Measurements from ENCODE around the gene BRMS1L.

DNA sequence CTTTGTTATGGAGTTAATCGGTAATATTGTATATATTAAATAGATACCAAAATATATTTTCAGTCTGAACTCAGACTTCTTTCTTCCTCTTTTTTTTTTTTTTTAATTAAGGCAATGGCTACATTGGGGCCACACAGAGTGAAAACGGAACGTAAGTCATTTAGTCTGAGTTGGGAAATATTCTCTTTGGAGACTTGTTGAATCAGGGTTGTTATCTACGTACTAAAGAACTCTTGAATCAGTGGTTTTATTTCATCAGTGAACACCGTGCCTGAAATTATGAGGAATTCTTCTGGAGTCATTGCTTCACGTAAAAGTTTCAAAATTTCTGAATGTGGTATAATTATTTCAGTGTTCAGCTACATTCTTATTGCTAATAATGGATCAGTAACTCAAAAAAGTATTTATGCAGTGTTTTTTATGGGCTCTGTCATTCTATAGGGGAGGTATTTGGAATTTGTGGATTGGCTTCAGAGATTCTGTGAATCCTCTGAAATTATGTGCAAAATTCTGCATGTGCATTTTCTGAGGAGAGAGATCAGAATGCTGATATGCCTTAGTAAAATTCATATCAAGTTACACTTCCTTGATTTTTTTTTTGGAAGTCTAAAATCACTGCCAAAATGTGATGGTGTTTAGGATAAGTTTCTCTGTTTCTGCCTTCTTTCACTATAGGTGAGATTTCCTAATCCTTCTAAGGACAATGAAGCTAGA is 39.6 kb downstream of the BRMS1L start:
- TF ChIP-seq, protein P1, sequence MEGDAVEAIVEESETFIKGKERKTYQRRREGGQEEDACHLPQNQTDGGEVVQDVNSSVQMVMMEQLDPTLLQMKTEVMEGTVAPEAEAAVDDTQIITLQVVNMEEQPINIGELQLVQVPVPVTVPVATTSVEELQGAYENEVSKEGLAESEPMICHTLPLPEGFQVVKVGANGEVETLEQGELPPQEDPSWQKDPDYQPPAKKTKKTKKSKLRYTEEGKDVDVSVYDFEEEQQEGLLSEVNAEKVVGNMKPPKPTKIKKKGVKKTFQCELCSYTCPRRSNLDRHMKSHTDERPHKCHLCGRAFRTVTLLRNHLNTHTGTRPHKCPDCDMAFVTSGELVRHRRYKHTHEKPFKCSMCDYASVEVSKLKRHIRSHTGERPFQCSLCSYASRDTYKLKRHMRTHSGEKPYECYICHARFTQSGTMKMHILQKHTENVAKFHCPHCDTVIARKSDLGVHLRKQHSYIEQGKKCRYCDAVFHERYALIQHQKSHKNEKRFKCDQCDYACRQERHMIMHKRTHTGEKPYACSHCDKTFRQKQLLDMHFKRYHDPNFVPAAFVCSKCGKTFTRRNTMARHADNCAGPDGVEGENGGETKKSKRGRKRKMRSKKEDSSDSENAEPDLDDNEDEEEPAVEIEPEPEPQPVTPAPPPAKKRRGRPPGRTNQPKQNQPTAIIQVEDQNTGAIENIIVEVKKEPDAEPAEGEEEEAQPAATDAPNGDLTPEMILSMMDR (IDR thresholded peaks at IDR 0.05): no peak
- TF ChIP-seq RNF2 (IDR thresholded peaks at IDR 0.05; ENCODE audit: borderline replicate concordance, low read depth) (no peak), POLR2A (IDR thresholded peaks at IDR 0.05; ENCODE audit: low read length) (no peak), BCL3 (IDR thresholded peaks at IDR 0.05) (no peak), SMC3 (IDR thresholded peaks at IDR 0.05) (no peak), CEBPB (IDR thresholded peaks at IDR 0.05) (no peak), RAD21 (conservative IDR thresholded peaks at IDR 0.05 in 1 of 2, IDR thresholded peaks at IDR 0.05 in 1 of 2) (no peak), ZSCAN20 (CRISPR knock-in tag; IDR thresholded peaks at IDR 0.05) (no peak), FOSB (CRISPR knock-in tag; IDR thresholded peaks at IDR 0.05) (no peak), MYC (IDR thresholded peaks at IDR 0.05; ENCODE audit: borderline replicate concordance, low read length) (no peak), BHLHE40 (IDR thresholded peaks at IDR 0.05; ENCODE audit: low read depth, low read length) (no peak), JUN (IDR thresholded peaks at IDR 0.05) (no peak)
- TF ChIP-seq, protein P2, sequence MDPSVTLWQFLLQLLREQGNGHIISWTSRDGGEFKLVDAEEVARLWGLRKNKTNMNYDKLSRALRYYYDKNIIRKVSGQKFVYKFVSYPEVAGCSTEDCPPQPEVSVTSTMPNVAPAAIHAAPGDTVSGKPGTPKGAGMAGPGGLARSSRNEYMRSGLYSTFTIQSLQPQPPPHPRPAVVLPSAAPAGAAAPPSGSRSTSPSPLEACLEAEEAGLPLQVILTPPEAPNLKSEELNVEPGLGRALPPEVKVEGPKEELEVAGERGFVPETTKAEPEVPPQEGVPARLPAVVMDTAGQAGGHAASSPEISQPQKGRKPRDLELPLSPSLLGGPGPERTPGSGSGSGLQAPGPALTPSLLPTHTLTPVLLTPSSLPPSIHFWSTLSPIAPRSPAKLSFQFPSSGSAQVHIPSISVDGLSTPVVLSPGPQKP (IDR thresholded peaks at IDR 0.05; ENCODE audit: low read depth, low read length): no peak
- TF ChIP-seq, protein P3, sequence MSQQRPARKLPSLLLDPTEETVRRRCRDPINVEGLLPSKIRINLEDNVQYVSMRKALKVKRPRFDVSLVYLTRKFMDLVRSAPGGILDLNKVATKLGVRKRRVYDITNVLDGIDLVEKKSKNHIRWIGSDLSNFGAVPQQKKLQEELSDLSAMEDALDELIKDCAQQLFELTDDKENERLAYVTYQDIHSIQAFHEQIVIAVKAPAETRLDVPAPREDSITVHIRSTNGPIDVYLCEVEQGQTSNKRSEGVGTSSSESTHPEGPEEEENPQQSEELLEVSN (IDR thresholded peaks at IDR 0.05; ENCODE audit: borderline replicate concordance, low read depth): no peak

Data from A549 (cell line).